ENCODE data around the gene AMMECR1L.

DNA sequence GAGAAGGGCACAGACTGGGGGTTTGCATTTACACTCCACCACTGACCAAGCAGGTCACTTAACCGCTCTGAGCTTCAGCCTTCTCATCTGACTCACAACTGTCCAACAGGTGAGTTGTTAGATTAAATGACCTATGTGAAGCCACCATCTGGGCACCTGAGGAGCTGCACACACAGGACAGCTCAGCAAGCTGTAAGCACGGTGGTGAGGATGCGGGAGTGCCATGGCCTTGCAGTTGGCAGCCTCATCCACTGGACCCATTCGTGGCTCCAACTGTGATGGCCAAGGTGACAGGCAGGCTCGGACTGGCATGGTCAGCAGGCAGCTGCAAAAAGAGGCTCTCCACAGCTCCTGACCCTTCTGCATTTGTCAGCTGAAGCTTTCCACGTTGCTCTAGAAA is 23.3 kb upstream of the AMMECR1L start:
- TF ChIP-seq, protein P1, sequence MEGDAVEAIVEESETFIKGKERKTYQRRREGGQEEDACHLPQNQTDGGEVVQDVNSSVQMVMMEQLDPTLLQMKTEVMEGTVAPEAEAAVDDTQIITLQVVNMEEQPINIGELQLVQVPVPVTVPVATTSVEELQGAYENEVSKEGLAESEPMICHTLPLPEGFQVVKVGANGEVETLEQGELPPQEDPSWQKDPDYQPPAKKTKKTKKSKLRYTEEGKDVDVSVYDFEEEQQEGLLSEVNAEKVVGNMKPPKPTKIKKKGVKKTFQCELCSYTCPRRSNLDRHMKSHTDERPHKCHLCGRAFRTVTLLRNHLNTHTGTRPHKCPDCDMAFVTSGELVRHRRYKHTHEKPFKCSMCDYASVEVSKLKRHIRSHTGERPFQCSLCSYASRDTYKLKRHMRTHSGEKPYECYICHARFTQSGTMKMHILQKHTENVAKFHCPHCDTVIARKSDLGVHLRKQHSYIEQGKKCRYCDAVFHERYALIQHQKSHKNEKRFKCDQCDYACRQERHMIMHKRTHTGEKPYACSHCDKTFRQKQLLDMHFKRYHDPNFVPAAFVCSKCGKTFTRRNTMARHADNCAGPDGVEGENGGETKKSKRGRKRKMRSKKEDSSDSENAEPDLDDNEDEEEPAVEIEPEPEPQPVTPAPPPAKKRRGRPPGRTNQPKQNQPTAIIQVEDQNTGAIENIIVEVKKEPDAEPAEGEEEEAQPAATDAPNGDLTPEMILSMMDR (IDR thresholded peaks at IDR 0.05), result no peak
- TF ChIP-seq POLR2A (IDR thresholded peaks at IDR 0.05), result no peak
